ENCODE results near the gene CXCL14. TPM values are rescaled to one million over a fixed set of nuclear protein-coding genes. Genes with fewer than 3 reads are reported as not detected.

The CXCL14 gene
- total RNA-seq, 2 donors from 2014 or later: 2.2 to 2.4 TPM

- Histone ChIP-seq H3K4me1 (replicated peaks) (no peaks in the 10 kb centered on the region), H3K36me3 (no peaks in the 10 kb centered on the region), H3K9me3 (no peaks in the 10 kb centered on the region), H3K27ac (no peak overlapping the region), H3K4me3 (no peak overlapping the region), H3K27me3 (replicated peaks; ENCODE audit: insufficient read depth) (peaks cover 14% of the 10 kb centered on the region)
- TF ChIP-seq POLR2AphosphoS5 (IDR thresholded peaks at IDR 0.05) (no peak), POLR2A (IDR thresholded peaks at IDR 0.05) (no peak)
- TF ChIP-seq, protein P1, sequence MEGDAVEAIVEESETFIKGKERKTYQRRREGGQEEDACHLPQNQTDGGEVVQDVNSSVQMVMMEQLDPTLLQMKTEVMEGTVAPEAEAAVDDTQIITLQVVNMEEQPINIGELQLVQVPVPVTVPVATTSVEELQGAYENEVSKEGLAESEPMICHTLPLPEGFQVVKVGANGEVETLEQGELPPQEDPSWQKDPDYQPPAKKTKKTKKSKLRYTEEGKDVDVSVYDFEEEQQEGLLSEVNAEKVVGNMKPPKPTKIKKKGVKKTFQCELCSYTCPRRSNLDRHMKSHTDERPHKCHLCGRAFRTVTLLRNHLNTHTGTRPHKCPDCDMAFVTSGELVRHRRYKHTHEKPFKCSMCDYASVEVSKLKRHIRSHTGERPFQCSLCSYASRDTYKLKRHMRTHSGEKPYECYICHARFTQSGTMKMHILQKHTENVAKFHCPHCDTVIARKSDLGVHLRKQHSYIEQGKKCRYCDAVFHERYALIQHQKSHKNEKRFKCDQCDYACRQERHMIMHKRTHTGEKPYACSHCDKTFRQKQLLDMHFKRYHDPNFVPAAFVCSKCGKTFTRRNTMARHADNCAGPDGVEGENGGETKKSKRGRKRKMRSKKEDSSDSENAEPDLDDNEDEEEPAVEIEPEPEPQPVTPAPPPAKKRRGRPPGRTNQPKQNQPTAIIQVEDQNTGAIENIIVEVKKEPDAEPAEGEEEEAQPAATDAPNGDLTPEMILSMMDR (IDR thresholded peaks at IDR 0.05): no peak
- intact Hi-C loops (cut with DNase I): no loop called here
- WGBS: 85% methylated on average over 6 of the region's 6 CpGs
- no peak for DNase-seq (ENCODE audit: low spot score)
Measured at GRCh38 chr5:135582099-135582781, 3.4 kb upstream of the CXCL14 start.

- no peaks in the 10 kb centered on the region for H3K4me1 ChIP-seq (replicated peaks)
- no peak overlapping the region for H3K4me3 ChIP-seq
- no peak for DNase-seq (ENCODE audit: low spot score)
- H3K36me3 ChIP-seq: no peaks in the 10 kb centered on the region
- WGBS: 9% methylated on average over 14 of the region's 21 CpGs
- intact Hi-C loops (cut with DNase I): no loop called here
- no peak overlapping the region for H3K27ac ChIP-seq
- H3K9me3 ChIP-seq: no peaks in the 10 kb centered on the region
- TF ChIP-seq POLR2AphosphoS5 (IDR thresholded peaks at IDR 0.05) (no peak), POLR2A (IDR thresholded peaks at IDR 0.05) (no peak)
- TF ChIP-seq, protein P1 (IDR thresholded peaks at IDR 0.05): no peak
- H3K27me3 ChIP-seq (replicated peaks; ENCODE audit: insufficient read depth): peaks cover 19% of the 10 kb centered on the region
Measured at GRCh38 chr5:135578305-135578684, 496 bp downstream of the CXCL14 start.

DNA sequence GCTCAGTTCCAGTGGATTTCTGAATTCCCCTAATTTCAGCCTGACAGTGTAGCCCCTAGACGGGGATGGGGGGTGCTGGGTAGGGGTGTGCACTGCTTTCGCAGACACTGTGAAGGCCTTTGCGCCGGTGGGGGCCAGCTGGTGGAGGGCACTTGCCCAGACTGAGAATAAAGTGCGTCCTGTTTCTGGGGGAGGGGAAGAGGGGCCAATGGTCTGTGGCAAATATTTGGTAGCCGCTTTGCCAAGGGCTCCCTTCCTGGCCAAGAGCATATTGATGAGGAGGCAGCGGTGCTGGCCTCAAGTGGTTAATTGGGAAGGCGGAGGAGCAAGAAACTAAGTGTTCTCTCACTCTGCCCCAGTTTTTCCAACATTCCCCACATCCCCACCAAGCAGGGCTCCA, 1.4 kb downstream of the CXCL14 start:
- no peak for DNase-seq (ENCODE audit: low spot score)
- Histone ChIP-seq H3K36me3 (no peaks in the 10 kb centered on the region), H3K4me1 (replicated peaks) (no peaks in the 10 kb centered on the region), H3K4me3 (no peak overlapping the region), H3K27ac (no peak overlapping the region), H3K9me3 (no peaks in the 10 kb centered on the region), H3K27me3 (replicated peaks; ENCODE audit: insufficient read depth) (peaks cover 19% of the 10 kb centered on the region)
- TF ChIP-seq POLR2A (IDR thresholded peaks at IDR 0.05) (no peak), POLR2AphosphoS5 (IDR thresholded peaks at IDR 0.05) (no peak)
- TF ChIP-seq, protein P1 (IDR thresholded peaks at IDR 0.05): no peak
- intact Hi-C loops (cut with DNase I): no loop called here
- WGBS: 72% methylated on average over 8 of the region's 8 CpGs

GRCh38 chr5:135576075-135576599, 2.7 kb downstream of the CXCL14 start:
- H3K4me3 ChIP-seq: no peak overlapping the region
- 79% methylated on average over 6 of the region's 6 CpGs for WGBS
- peaks cover 19% of the 10 kb centered on the region for H3K27me3 ChIP-seq (replicated peaks; ENCODE audit: insufficient read depth)
- TF ChIP-seq, protein P1 (IDR thresholded peaks at IDR 0.05): no peak
- no peaks in the 10 kb centered on the region for H3K4me1 ChIP-seq (replicated peaks)
- H3K9me3 ChIP-seq: no peaks in the 10 kb centered on the region
- no peak overlapping the region for H3K27ac ChIP-seq
- no peak for DNase-seq (ENCODE audit: low spot score)
- H3K36me3 ChIP-seq: no peaks in the 10 kb centered on the region
- intact Hi-C loops (cut with DNase I): no loop called here

DNA sequence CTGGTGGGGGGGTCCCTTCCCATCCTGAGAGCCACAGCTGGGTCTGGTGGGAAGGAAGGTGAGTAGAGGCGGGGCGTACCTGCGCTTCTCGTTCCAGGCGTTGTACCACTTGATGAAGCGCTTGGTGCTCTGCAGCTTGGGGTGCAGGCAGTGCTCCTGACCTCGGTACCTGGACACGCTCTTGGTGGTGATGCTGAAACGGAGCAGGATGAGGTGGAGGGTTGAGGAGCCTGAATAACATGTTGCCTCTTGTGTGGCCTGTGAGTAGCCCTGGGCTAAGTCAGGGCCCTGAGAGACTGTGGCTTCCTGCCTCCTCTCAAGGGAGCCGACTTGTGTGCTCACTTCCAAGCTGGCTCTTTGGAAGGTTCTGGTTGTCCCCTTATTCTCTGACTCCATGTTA, 4.3 kb downstream of the CXCL14 start:
- no peak overlapping the region for H3K4me3 ChIP-seq
- no peaks in the 10 kb centered on the region for H3K9me3 ChIP-seq
- H3K4me1 ChIP-seq (replicated peaks): no peaks in the 10 kb centered on the region
- intact Hi-C loops (cut with DNase I): no loop called here
- WGBS: 95% methylated on average over 10 of the region's 10 CpGs
- no peaks in the 10 kb centered on the region for H3K36me3 ChIP-seq
- peaks cover 19% of the 10 kb centered on the region for H3K27me3 ChIP-seq (replicated peaks; ENCODE audit: insufficient read depth)
- H3K27ac ChIP-seq: no peak overlapping the region
- no peak for DNase-seq (ENCODE audit: low spot score)
- TF ChIP-seq, protein P1 (IDR thresholded peaks at IDR 0.05): no peak
- TF ChIP-seq POLR2AphosphoS5 (IDR thresholded peaks at IDR 0.05) (no peak), POLR2A (IDR thresholded peaks at IDR 0.05) (no peak)
